HEK293 (cell line): ENCODE data around the gene BRD1.

Experiments
- CTCF ChIA-PET: fragments of 350-600 bp; formaldehyde crosslinking; extraction: SDS; loops from one replicate; lab custom pipeline; 2021; ENCODE audit warnings: antibody characterized with exemption; lab: Yijun Ruan, JAX
- POLR2A ChIA-PET: fragments of 300-600 bp; formaldehyde crosslinking; extraction: SDS; loops from one replicate; lab custom pipeline; 2020; ENCODE audit warnings: antibody characterized with exemption, inconsistent platforms; lab: Yijun Ruan, JAX
- H3K27ac ChIP-seq: fragments of 200-500 bp; sonication (Bioruptor generic); 2 replicates; pipeline ENCODE4 v1.5.1; 2014; ENCODE audit warnings: low read depth, low read length, control low read depth, inconsistent platforms; ENCODE audit errors: extremely low read depth
- H3K36me3 ChIP-seq, 2 experiments: fragments of 200-500 bp in 1 of 2; sonication (Bioruptor generic) in 1 of 2; 1 replicate in 1 of 2; 2 replicates in 1 of 2; pipeline ENCODE4 v1.5.1; 2014 to 2017; ENCODE audit warnings: inconsistent platforms in 2 of 2, low read length in 2 of 2; ENCODE audit not compliant: control insufficient read depth in 2 of 2, insufficient read depth in 1 of 2
- H3K4me1 ChIP-seq: fragments of 200-500 bp; sonication (Bioruptor generic); 2 replicates; pipeline ENCODE4 v1.5.1; 2014; ENCODE audit warnings: mild to moderate bottlenecking, low read length, inconsistent platforms; ENCODE audit not compliant: control insufficient read depth, insufficient read depth
- H3K4me3 ChIP-seq: 2 replicates; pipeline ENCODE4 v1.5.1; 2011; ENCODE audit warnings: low read depth, mild to moderate bottlenecking, control low read depth, low read length, moderate library complexity
- H3K9me3 ChIP-seq: fragments of 200-500 bp; sonication (Bioruptor generic); 2 replicates; pipeline ENCODE4 v1.5.1; 2014; ENCODE audit warnings: low read depth, low read length, inconsistent platforms; ENCODE audit not compliant: control insufficient read depth, insufficient read depth
- BCL11B ChIP-seq: fragments of 450-650 bp; formaldehyde crosslinking; IDR thresholded peaks from 2 replicates; pipeline ENCODE4 v1.5.1; 2016; ENCODE audit warnings: low read depth, missing biosample characterization, missing genetic modification characterization
- EGR2 ChIP-seq: fragments of 450-650 bp; formaldehyde crosslinking; IDR thresholded peaks from 2 replicates; pipeline ENCODE4 v1.5.1; 2016; ENCODE audit warnings: low read depth, missing biosample characterization, missing genetic modification characterization
- KLF7 ChIP-seq: fragments of 450-650 bp; formaldehyde crosslinking; IDR thresholded peaks from 2 replicates; pipeline ENCODE4 v1.5.1; 2016; ENCODE audit warnings: missing biosample characterization, missing genetic modification characterization, borderline replicate concordance
- TRIM28 ChIP-seq: IDR thresholded peaks from 2 replicates; pipeline ENCODE4 v1.6.1; 2011; ENCODE audit warnings: low read length, control low read depth, borderline replicate concordance
- ZBTB1 ChIP-seq: fragments of 450-650 bp; formaldehyde crosslinking; IDR thresholded peaks from 2 replicates; pipeline ENCODE4 v1.5.1; 2016; ENCODE audit warnings: missing biosample characterization, missing genetic modification characterization
- ZBTB17 ChIP-seq: fragments of 450-650 bp; formaldehyde crosslinking; IDR thresholded peaks from 2 replicates; pipeline ENCODE4 v1.5.1; 2016; ENCODE audit warnings: missing biosample characterization, missing genetic modification characterization
- ZNF121 ChIP-seq: fragments of 450-650 bp; formaldehyde crosslinking; IDR thresholded peaks from 2 replicates; pipeline ENCODE4 v1.5.1; 2016; ENCODE audit warnings: missing biosample characterization, missing genetic modification characterization
- ZNF140 ChIP-seq: fragments of 450-650 bp; formaldehyde crosslinking; IDR thresholded peaks from 2 replicates; pipeline ENCODE4 v1.5.1; 2016; ENCODE audit warnings: missing biosample characterization, missing genetic modification characterization
- ZNF175 ChIP-seq: fragments of 450-650 bp; formaldehyde crosslinking; IDR thresholded peaks from 2 replicates; pipeline ENCODE4 v1.5.1; 2016; ENCODE audit warnings: missing biosample characterization, missing genetic modification characterization
- ZNF274 ChIP-seq, 2 experiments: fragments of 200-500 bp in 1 of 2; fragments of 450-650 bp in 1 of 2; sonication (Bioruptor generic) in 1 of 2; formaldehyde crosslinking in 1 of 2; IDR thresholded peaks; 2 replicates each; pipeline versions ENCODE4 v1.5.1 to v1.6.1; 2014 to 2016; ENCODE audit warnings: borderline replicate concordance in 1 of 2, inconsistent platforms in 1 of 2, low read length in 1 of 2, missing biosample characterization in 1 of 2, missing genetic modification characterization in 1 of 2
- ZNF324 ChIP-seq: fragments of 450-650 bp; formaldehyde crosslinking; IDR thresholded peaks from 2 replicates; pipeline ENCODE4 v1.5.1; 2016; ENCODE audit warnings: missing biosample characterization, missing genetic modification characterization
- ZNF501 ChIP-seq: fragments of 450-650 bp; formaldehyde crosslinking; IDR thresholded peaks from 2 replicates; pipeline ENCODE4 v1.5.1; 2016; ENCODE audit warnings: missing biosample characterization, missing genetic modification characterization
- ZNF514 ChIP-seq: fragments of 450-650 bp; formaldehyde crosslinking; IDR thresholded peaks from 2 replicates; pipeline ENCODE4 v1.5.1; 2016; ENCODE audit warnings: missing biosample characterization, missing genetic modification characterization
- ZNF626 ChIP-seq: fragments of 450-650 bp; sonication (Bioruptor Pico); formaldehyde crosslinking; IDR thresholded peaks from 2 replicates; pipeline ENCODE4 v1.5.1; 2018; ENCODE audit warnings: missing biosample characterization, missing genetic modification characterization, inconsistent platforms
- ZNF701 ChIP-seq: fragments of 450-650 bp; formaldehyde crosslinking; IDR thresholded peaks from 2 replicates; pipeline ENCODE4 v1.5.1; 2016; ENCODE audit warnings: missing biosample characterization, missing genetic modification characterization
- ZNF707 ChIP-seq: fragments of 450-650 bp; formaldehyde crosslinking; IDR thresholded peaks from 2 replicates; pipeline ENCODE4 v1.5.1; 2016; ENCODE audit warnings: missing biosample characterization, missing genetic modification characterization
- ZNF777 ChIP-seq: fragments of 450-650 bp; formaldehyde crosslinking; IDR thresholded peaks from 2 replicates; pipeline ENCODE4 v1.5.1; 2017; ENCODE audit warnings: missing biosample characterization, missing genetic modification characterization, borderline replicate concordance
- TF ChIP-seq, protein P1 (sequence below): fragments of 450-650 bp; formaldehyde crosslinking; conservative IDR thresholded peaks from 2 replicates; pipeline ENCODE4 v1.5.1; 2016; ENCODE audit warnings: low read depth, missing biosample characterization, missing genetic modification characterization
- TF ChIP-seq, protein P2 (sequence below): fragments of 450-650 bp; formaldehyde crosslinking; IDR thresholded peaks from 2 replicates; pipeline ENCODE4 v1.5.1; 2017; ENCODE audit warnings: missing biosample characterization, missing genetic modification characterization
- TF ChIP-seq, protein P3 (sequence below): fragments of 450-650 bp; formaldehyde crosslinking; IDR thresholded peaks from 2 replicates; pipeline ENCODE4 v1.5.1; 2016; ENCODE audit warnings: missing biosample characterization, missing genetic modification characterization

The BRD1 gene

DNA sequence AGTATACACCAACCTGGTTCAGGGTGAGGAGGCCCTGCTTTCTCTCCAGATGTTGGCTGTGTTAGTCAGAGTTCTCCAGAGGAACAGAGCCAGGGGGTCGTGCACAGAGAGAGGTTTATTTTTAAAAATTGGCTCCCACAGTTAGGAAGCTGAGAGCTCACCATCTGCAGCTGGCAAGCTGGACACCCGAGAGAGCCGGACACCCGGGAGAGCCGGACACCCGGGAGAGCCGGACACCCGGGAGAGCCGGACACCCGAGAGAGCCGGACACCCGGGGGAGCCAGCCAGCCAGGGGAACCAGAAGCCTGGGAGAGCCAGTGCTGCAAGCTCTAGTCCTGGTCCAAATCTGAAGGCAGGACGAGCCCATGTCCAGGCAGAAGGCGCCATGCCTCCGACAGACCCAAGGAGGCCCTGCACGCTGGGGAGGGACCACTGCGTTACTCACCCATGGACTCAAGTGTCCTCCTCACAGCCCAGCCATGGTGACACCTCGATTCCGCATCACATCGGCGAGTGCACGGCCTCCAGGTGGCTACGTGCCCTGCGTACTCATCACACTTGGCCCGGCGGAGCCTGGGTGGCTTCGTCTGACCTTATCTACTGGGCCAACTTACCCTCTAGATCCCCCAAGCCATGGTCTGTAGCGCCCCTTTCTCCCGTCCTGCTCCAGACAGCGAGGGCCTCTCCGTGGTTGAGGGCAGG is 99.0 kb downstream of the BRD1 start (continued):
- TF ChIP-seq, protein P1, sequence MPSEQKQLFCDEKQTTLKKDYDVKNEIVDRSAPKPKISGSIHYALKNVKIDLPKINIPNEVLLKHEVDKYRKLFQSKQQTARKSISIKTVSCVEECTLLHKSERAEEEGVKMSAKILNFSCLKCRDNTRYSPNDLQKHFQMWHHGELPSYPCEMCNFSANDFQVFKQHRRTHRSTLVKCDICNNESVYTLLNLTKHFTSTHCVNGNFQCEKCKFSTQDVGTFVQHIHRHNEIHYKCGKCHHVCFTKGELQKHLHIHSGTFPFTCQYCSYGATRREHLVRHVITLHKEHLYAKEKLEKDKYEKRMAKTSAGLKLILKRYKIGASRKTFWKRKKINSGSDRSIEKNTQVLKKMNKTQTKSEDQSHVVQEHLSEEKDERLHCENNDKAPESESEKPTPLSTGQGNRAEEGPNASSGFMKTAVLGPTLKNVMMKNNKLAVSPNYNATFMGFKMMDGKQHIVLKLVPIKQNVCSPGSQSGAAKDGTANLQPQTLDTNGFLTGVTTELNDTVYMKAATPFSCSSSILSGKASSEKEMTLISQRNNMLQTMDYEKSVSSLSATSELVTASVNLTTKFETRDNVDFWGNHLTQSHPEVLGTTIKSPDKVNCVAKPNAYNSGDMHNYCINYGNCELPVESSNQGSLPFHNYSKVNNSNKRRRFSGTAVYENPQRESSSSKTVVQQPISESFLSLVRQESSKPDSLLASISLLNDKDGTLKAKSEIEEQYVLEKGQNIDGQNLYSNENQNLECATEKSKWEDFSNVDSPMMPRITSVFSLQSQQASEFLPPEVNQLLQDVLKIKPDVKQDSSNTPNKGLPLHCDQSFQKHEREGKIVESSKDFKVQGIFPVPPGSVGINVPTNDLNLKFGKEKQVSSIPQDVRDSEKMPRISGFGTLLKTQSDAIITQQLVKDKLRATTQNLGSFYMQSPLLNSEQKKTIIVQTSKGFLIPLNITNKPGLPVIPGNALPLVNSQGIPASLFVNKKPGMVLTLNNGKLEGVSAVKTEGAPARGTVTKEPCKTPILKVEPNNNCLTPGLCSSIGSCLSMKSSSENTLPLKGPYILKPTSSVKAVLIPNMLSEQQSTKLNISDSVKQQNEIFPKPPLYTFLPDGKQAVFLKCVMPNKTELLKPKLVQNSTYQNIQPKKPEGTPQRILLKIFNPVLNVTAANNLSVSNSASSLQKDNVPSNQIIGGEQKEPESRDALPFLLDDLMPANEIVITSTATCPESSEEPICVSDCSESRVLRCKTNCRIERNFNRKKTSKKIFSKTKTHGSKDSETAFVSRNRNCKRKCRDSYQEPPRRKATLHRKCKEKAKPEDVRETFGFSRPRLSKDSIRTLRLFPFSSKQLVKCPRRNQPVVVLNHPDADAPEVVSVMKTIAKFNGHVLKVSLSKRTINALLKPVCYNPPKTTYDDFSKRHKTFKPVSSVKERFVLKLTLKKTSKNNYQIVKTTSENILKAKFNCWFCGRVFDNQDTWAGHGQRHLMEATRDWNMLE (tag by site-specific recombination), result no peak
- TF ChIP-seq TRIM28, result no peak
- no peak for TF ChIP-seq EGR2 (tag by site-specific recombination)
- TF ChIP-seq BCL11B (tag by site-specific recombination), result no peak
- TF ChIP-seq ZNF701 (tag by site-specific recombination), result no peak
- TF ChIP-seq ZNF707 (tag by site-specific recombination), result no peak

DNA sequence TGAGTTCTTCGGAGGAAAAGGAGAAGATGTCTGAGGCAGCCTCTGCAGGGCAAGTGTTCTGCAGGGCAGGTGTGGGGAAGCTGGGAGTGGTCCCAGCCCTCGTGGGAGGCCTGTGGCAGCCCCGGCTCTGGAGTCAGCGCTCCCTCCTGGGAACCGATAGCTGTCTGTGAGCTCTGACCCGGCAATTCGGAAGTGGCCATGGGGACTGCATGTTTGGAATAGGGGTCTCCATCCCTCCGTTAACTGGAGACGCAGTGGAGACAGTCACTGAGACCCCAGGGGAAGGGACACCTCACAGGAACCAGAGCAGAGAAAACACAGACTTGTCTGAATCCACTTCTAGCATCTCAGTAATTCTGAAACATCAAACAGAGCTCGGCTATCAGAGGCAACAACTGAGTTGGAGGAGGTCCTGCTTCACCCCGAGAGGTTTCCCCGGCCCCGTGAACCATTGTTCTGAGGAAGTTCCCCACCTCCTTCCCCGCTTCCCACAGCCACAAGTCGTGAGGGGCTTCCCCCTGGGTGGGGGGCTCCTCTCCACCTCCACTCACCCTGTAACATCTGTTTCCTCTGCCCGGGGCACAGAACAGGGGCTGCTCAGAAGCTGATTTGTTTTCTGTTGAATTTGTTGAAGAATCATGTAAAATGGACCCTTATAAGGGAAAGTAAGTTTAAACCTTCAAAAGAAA is 99.6 kb downstream of the BRD1 start:
- H3K4me1 ChIP-seq, result no peaks in the 10 kb centered on the region
- POLR2A ChIA-PET, result interaction anchor here (0.6 kb wide), 1 partner anchor 54 kb away, joined by 3 read pairs; no protein-coding TSS in a partner anchor
- CTCF ChIA-PET, result interaction anchor here (0.7 kb wide), 1 partner anchor 309 kb away, joined by 4 read pairs; no protein-coding TSS in a partner anchor
- TF ChIP-seq ZNF324 (tag by site-specific recombination), result no peak
- TF ChIP-seq ZNF501 (tag by site-specific recombination), result no peak
- TF ChIP-seq, protein P2, sequence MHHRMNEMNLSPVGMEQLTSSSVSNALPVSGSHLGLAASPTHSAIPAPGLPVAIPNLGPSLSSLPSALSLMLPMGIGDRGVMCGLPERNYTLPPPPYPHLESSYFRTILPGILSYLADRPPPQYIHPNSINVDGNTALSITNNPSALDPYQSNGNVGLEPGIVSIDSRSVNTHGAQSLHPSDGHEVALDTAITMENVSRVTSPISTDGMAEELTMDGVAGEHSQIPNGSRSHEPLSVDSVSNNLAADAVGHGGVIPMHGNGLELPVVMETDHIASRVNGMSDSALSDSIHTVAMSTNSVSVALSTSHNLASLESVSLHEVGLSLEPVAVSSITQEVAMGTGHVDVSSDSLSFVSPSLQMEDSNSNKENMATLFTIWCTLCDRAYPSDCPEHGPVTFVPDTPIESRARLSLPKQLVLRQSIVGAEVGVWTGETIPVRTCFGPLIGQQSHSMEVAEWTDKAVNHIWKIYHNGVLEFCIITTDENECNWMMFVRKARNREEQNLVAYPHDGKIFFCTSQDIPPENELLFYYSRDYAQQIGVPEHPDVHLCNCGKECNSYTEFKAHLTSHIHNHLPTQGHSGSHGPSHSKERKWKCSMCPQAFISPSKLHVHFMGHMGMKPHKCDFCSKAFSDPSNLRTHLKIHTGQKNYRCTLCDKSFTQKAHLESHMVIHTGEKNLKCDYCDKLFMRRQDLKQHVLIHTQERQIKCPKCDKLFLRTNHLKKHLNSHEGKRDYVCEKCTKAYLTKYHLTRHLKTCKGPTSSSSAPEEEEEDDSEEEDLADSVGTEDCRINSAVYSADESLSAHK (tag by site-specific recombination), result no peak
- no peak for TF ChIP-seq ZNF626 (tag by site-specific recombination)
- no peak for TF ChIP-seq ZNF140 (tag by site-specific recombination)
- TF ChIP-seq KLF7 (tag by site-specific recombination), result no peak
- TF ChIP-seq ZNF121 (tag by site-specific recombination), result no peak
- no peak for TF ChIP-seq ZNF274 (IDR thresholded peaks at IDR 0.05; ENCODE audit: low read length)
- no peak for TF ChIP-seq ZNF274 (tag by site-specific recombination; IDR thresholded peaks at IDR 0.05; ENCODE audit: borderline replicate concordance)
- TF ChIP-seq ZNF514 (tag by site-specific recombination), result no peak
- TF ChIP-seq, protein P3, sequence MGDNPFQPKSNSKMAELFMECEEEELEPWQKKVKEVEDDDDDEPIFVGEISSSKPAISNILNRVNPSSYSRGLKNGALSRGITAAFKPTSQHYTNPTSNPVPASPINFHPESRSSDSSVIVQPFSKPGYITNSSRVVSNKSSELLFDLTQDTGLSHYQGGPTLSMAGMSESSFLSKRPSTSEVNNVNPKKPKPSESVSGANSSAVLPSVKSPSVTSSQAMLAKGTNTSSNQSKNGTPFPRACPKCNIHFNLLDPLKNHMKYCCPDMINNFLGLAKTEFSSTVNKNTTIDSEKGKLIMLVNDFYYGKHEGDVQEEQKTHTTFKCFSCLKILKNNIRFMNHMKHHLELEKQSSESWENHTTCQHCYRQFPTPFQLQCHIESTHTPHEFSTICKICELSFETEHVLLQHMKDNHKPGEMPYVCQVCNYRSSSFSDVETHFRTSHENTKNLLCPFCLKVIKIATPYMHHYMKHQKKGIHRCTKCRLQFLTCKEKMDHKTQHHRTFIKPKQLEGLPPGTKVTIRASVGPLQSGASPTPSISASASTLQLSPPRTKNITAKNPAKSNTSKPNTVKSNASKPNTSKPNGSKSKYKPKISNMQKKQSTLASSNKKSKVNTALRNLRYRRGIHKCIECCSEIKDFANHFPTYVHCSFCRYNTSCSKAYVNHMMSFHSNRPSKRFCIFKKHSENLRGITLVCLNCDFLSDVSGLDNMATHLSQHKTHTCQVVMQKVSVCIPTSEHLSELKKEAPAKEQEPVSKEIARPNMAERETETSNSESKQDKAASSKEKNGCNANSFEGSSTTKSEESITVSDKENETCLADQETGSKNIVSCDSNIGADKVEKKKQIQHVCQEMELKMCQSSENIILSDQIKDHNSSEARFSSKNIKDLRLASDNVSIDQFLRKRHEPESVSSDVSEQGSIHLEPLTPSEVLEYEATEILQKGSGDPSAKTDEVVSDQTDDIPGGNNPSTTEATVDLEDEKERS (tag by site-specific recombination), result no peak
- no peak for TF ChIP-seq ZBTB1 (tag by site-specific recombination)
- TF ChIP-seq ZNF707 (tag by site-specific recombination), result no peak
- TF ChIP-seq ZNF777 (tag by site-specific recombination), result no peak
- no peak for TF ChIP-seq ZBTB17 (tag by site-specific recombination)
- TF ChIP-seq ZNF175 (tag by site-specific recombination), result no peak

More for the DNA sequence above, 99.6 kb downstream of the BRD1 start:
- H3K9me3 ChIP-seq, result no peaks in the 10 kb centered on the region
- H3K4me3 ChIP-seq, result no peak overlapping the region
- H3K36me3 ChIP-seq, result no peaks in the 10 kb centered on the region
- no peak overlapping the region for H3K27ac ChIP-seq
